K562 (cell line): ENCODE data around the gene RYR3. TPM values are rescaled to one million over a fixed set of nuclear protein-coding genes. Genes with fewer than 3 reads are reported as not detected.

Experiments
- ASH1L ChIP-seq: fragments of 450-650 bp; IDR thresholded peaks from 2 replicates; pipeline ENCODE4 v1.6.1; 2018; ENCODE audit warnings: borderline replicate concordance, mild to moderate bottlenecking, low read depth; ENCODE audit not compliant: partially characterized antibody
- CREB1 ChIP-seq, 2 experiments: sonication (generic) in 1 of 2; formaldehyde crosslinking in 1 of 2; IDR thresholded peaks; 2 replicates each; pipeline versions ENCODE4 v1.6.1 to v1.8.0; 2012 to 2022; ENCODE audit warnings: inconsistent platforms in 1 of 2, mild to moderate bottlenecking in 1 of 2, missing genetic modification reagents in 1 of 2, moderate library complexity in 1 of 2
- ILK ChIP-seq: fragments of 450-650 bp; IDR thresholded peaks from 2 replicates; pipeline ENCODE4 v1.6.1; 2016; ENCODE audit warnings: missing genetic modification characterization, low read depth, mild to moderate bottlenecking, missing compliant biosample characterization, moderate library complexity, borderline replicate concordance
- NCOA2 ChIP-seq, 2 experiments: fragments of 450-650 bp; IDR thresholded peaks; 2 replicates each; pipeline ENCODE4 v1.6.1; 2018; ENCODE audit warnings: mild to moderate bottlenecking in 2 of 2, moderate library complexity in 1 of 2; ENCODE audit not compliant: partially characterized antibody in 2 of 2
- NR3C1 ChIP-seq: sonication (generic); formaldehyde crosslinking; IDR thresholded peaks from 2 replicates; pipeline ENCODE4 v1.8.1; 2022; ENCODE audit warnings: missing genetic modification reagents
- PTBP1 ChIP-seq: fragments of 200-400 bp; formaldehyde crosslinking; IDR thresholded peaks from 2 replicates; pipeline ENCODE4 v1.6.1; 2017; ENCODE audit warnings: low read depth, low read length
- SIX5 ChIP-seq, 2 experiments: IDR thresholded peaks; 2 replicates each; pipeline ENCODE4 v1.6.1; 2011; ENCODE audit warnings: low read length in 2 of 2, borderline replicate concordance in 1 of 2, low read depth in 1 of 2, mild to moderate bottlenecking in 1 of 2, moderate library complexity in 1 of 2; ENCODE audit not compliant: insufficient read depth in 1 of 2
- SMC3 ChIP-seq: conservative IDR thresholded peaks from 2 replicates; pipeline ENCODE4 v1.6.1; 2011; ENCODE audit warnings: low read depth, low read length, improper control_type of control experiment; ENCODE audit not compliant: insufficient read depth
- STAT5B ChIP-seq: fragments of 250-450 bp; sonication (Bioruptor Pico); IDR thresholded peaks from 2 replicates; pipeline ENCODE4 v1.8.0; 2021; ENCODE audit warnings: mild to moderate bottlenecking, inconsistent platforms
- TAF1 ChIP-seq: IDR thresholded peaks from 2 replicates; pipeline ENCODE4 v1.6.1; 2011; ENCODE audit warnings: mild to moderate bottlenecking, low read length, moderate library complexity; ENCODE audit not compliant: insufficient read depth, control insufficient read depth, severe bottlenecking; ENCODE audit errors: extremely low read depth
- TCF3 ChIP-seq: sonication (generic); formaldehyde crosslinking; IDR thresholded peaks from 2 replicates; pipeline ENCODE4 v1.4.0; 2020; ENCODE audit warnings: mild to moderate bottlenecking, missing genetic modification reagents
- XRCC3 ChIP-seq: fragments of 450-650 bp; IDR thresholded peaks from 2 replicates; pipeline ENCODE4 v1.6.1; 2017; ENCODE audit warnings: mild to moderate bottlenecking, moderate library complexity
- ZFP1 ChIP-seq: fragments of 450-650 bp; formaldehyde crosslinking; IDR thresholded peaks from 2 replicates; pipeline ENCODE4 v1.4.0; 2020; ENCODE audit warnings: mild to moderate bottlenecking, mixed read lengths
- ZNF140 ChIP-seq: fragments of 250-450 bp; sonication (Bioruptor Pico); IDR thresholded peaks from 2 replicates; pipeline ENCODE4 v1.8.0; 2021; ENCODE audit warnings: moderate library complexity, mild to moderate bottlenecking, inconsistent platforms
- ZNF3 ChIP-seq: fragments of 250-450 bp; sonication (Bioruptor Pico); IDR thresholded peaks from 2 replicates; pipeline ENCODE4 v1.5.0; 2021; ENCODE audit warnings: mild to moderate bottlenecking, moderate library complexity
- ZNF561 ChIP-seq: fragments of 450-650 bp; formaldehyde crosslinking; conservative IDR thresholded peaks from 2 replicates; pipeline ENCODE4 v1.4.0; 2020; ENCODE audit warnings: mild to moderate bottlenecking, moderate library complexity
- ZNF586 ChIP-seq: fragments of 450-650 bp; formaldehyde crosslinking; conservative IDR thresholded peaks from 2 replicates; pipeline ENCODE4 v1.4.0; 2020; ENCODE audit warnings: mild to moderate bottlenecking, moderate library complexity
- ZNF764 ChIP-seq: fragments of 250-450 bp; sonication (Bioruptor Pico); IDR thresholded peaks from 2 replicates; pipeline ENCODE4 v1.4.0; 2020; ENCODE audit warnings: low read depth, mild to moderate bottlenecking, moderate library complexity
- polyA plus RNA-seq, 8 experiments: library from polyadenylated mRNA; depleted of rRNA in 4 of 8; stranded (reverse) in 5 of 8; unstranded in 3 of 8; fragments of >200 nt; fragmentation: Nextera tagmentation in 2 of 8; fragmentation: Illumina TruSeq in 1 of 8; extraction: Ambion mirVana in 2 of 8; extraction: Trizol in 1 of 8; gene quantifications; 2 replicates each; pipeline versions ENCODE4 v1.2.1 to v1.2.3, GENCODE V29; 2011 to 2014; ENCODE audit warnings: inconsistent platforms in 1 of 8, missing spikeins in 1 of 8
- total RNA-seq, 7 experiments: library from RNA; depleted of rRNA in 6 of 7; stranded (reverse); fragments of >200 nt in 6 of 7; fragmentation: Illumina TruSeq in 2 of 7; extraction: Trizol in 2 of 7; gene quantifications; 2 replicates each; pipeline versions ENCODE4 v1.2.1 to v1.2.3, GENCODE V29; 2011 to 2021; ENCODE audit warnings: low replicate concordance in 1 of 7
- TF ChIP-seq, protein P1 (sequence below), 3 experiments: IDR thresholded peaks in 2 of 3; conservative IDR thresholded peaks in 1 of 3; 2 replicates each; pipeline ENCODE4 v1.5.1; 2011 to 2012; ENCODE audit warnings: low read length in 3 of 3, mild to moderate bottlenecking in 3 of 3, control low read depth in 2 of 3, improper control_type of control experiment in 1 of 3, inconsistent platforms in 1 of 3, low read depth in 1 of 3, mixed read lengths in 1 of 3, moderate library complexity in 1 of 3; ENCODE audit not compliant: insufficient read depth in 2 of 3
- TF ChIP-seq, protein P2 (sequence below): fragments of 450-650 bp; IDR thresholded peaks from 2 replicates; pipeline ENCODE4 v1.6.1; 2016
- TF ChIP-seq, protein P3 (sequence below): fragments of 450-650 bp; formaldehyde crosslinking; IDR thresholded peaks from 2 replicates; pipeline ENCODE4 v1.4.0; 2020; ENCODE audit warnings: mild to moderate bottlenecking, moderate library complexity
- TF ChIP-seq, protein P4 (sequence below): sonication (generic); formaldehyde crosslinking; IDR thresholded peaks from 2 replicates; pipeline ENCODE4 v1.8.1; 2023; ENCODE audit warnings: mild to moderate bottlenecking, missing genetic modification reagents

The RYR3 gene
- total and polyA plus RNA-seq, 9 of the 15 experiments (the other 6 are each of a cell fraction or from before 2014, with no cell fraction given): 0.04 TPM; not detected in 8

GRCh38 chr15:33700695-33701303, 390.0 kb downstream of the RYR3 start (continued):
- TF ChIP-seq TCF3 (no peak), TAF1 (no peak), ILK (tag) (no peak), ZNF764 (CRISPR knock-in tag) (0 out of 2 replicates have a peak, but pooled peaks have one; percentile 42), CREB1 (IDR thresholded peaks at IDR 0.05) (no peak), CREB1 (CRISPR knock-in tag; IDR thresholded peaks at IDR 0.05) (no peak), SIX5 (IDR thresholded peaks at IDR 0.05; ENCODE audit: borderline replicate concordance in 1 of 2, insufficient read depth in 1 of 2, low read depth in 1 of 2, low read length in 2 of 2) (no peak), ZNF3 (CRISPR knock-in tag) (no peak), NCOA2 (IDR thresholded peaks at IDR 0.05; ENCODE audit: partially characterized antibody in 2 of 2) (no peak), ZNF586 (CRISPR knock-in tag) (no peak), ZFP1 (CRISPR knock-in tag) (no peak), SMC3 (peak; percentile 85), ASH1L (no peak), XRCC3 (no peak), ZNF561 (CRISPR knock-in tag) (no peak), STAT5B (no peak), PTBP1 (no peak), NR3C1 (no peak), ZNF140 (no peak)
- TF ChIP-seq, protein P1, sequence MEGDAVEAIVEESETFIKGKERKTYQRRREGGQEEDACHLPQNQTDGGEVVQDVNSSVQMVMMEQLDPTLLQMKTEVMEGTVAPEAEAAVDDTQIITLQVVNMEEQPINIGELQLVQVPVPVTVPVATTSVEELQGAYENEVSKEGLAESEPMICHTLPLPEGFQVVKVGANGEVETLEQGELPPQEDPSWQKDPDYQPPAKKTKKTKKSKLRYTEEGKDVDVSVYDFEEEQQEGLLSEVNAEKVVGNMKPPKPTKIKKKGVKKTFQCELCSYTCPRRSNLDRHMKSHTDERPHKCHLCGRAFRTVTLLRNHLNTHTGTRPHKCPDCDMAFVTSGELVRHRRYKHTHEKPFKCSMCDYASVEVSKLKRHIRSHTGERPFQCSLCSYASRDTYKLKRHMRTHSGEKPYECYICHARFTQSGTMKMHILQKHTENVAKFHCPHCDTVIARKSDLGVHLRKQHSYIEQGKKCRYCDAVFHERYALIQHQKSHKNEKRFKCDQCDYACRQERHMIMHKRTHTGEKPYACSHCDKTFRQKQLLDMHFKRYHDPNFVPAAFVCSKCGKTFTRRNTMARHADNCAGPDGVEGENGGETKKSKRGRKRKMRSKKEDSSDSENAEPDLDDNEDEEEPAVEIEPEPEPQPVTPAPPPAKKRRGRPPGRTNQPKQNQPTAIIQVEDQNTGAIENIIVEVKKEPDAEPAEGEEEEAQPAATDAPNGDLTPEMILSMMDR (IDR thresholded peaks at IDR 0.05 in 2 of 3, conservative IDR thresholded peaks at IDR 0.05 in 1 of 3; ENCODE audit: insufficient read depth in 2 of 3, low read depth in 1 of 3, low read length in 3 of 3): peak; percentile 83 to 92 (median 86)
- TF ChIP-seq, protein P2, sequence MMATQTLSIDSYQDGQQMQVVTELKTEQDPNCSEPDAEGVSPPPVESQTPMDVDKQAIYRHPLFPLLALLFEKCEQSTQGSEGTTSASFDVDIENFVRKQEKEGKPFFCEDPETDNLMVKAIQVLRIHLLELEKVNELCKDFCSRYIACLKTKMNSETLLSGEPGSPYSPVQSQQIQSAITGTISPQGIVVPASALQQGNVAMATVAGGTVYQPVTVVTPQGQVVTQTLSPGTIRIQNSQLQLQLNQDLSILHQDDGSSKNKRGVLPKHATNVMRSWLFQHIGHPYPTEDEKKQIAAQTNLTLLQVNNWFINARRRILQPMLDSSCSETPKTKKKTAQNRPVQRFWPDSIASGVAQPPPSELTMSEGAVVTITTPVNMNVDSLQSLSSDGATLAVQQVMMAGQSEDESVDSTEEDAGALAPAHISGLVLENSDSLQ: no peak
- TF ChIP-seq, protein P3, sequence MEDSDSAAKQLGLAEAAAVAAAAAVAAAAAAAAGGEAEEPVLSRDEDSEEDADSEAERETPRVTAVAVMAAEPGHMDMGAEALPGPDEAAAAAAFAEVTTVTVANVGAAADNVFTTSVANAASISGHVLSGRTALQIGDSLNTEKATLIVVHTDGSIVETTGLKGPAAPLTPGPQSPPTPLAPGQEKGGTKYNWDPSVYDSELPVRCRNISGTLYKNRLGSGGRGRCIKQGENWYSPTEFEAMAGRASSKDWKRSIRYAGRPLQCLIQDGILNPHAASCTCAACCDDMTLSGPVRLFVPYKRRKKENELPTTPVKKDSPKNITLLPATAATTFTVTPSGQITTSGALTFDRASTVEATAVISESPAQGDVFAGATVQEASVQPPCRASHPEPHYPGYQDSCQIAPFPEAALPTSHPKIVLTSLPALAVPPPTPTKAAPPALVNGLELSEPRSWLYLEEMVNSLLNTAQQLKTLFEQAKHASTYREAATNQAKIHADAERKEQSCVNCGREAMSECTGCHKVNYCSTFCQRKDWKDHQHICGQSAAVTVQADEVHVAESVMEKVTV (CRISPR knock-in tag): peak; percentile 69
- TF ChIP-seq, protein P4, sequence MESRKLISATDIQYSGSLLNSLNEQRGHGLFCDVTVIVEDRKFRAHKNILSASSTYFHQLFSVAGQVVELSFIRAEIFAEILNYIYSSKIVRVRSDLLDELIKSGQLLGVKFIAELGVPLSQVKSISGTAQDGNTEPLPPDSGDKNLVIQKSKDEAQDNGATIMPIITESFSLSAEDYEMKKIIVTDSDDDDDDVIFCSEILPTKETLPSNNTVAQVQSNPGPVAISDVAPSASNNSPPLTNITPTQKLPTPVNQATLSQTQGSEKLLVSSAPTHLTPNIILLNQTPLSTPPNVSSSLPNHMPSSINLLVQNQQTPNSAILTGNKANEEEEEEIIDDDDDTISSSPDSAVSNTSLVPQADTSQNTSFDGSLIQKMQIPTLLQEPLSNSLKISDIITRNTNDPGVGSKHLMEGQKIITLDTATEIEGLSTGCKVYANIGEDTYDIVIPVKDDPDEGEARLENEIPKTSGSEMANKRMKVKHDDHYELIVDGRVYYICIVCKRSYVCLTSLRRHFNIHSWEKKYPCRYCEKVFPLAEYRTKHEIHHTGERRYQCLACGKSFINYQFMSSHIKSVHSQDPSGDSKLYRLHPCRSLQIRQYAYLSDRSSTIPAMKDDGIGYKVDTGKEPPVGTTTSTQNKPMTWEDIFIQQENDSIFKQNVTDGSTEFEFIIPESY (CRISPR knock-in tag): no peak
